K562 (cell line): Measurements from ENCODE around the gene R3HDM2. TPM values are rescaled to one million over a fixed set of nuclear protein-coding genes. Genes with fewer than 3 reads are reported as not detected.

Experiments
- ATAC-seq: fragments of 200-7000 bp; cut with Tn5 transposase; 3 replicates; pipeline ENCODE4 v1.9.1; 2020; ENCODE audit warnings: moderate library complexity
- Bru-seq: library from RNA; stranded (reverse); fragments of 400-500 nt; gene quantifications from one replicate; lab custom pipeline; 2021; lab: Mats Ljungman, UMichigan
- BruChase-seq, 2 experiments: library from RNA; stranded (reverse); fragments of 400-500 nt; gene quantifications; one replicate each; lab custom pipeline; 2021; lab: Mats Ljungman, UMichigan
- BruUV-seq: library from RNA; stranded (reverse); fragments of 400-500 nt; replicated peaks from 2 replicates; lab custom pipeline; 2021; lab: Mats Ljungman, UMichigan
- CTCF ChIA-PET: fragments of 300-600 bp; formaldehyde crosslinking; extraction: SDS; loops from one replicate; lab custom pipeline; 2021; ENCODE audit warnings: low intra/inter-chr PET ratio; lab: Yijun Ruan, JAX
- POLR2A ChIA-PET: fragments of 300-600, 350-650 bp; sonication (Branson Sonifier 250); formaldehyde crosslinking; extraction: SDS; loops from one replicate; lab custom pipeline; 2021; ENCODE audit warnings: antibody characterized with exemption, inconsistent platforms; lab: Yijun Ruan, JAX
- DNase-seq, 4 experiments: peaks; one replicate each; pipeline versions ENCODE4 v3.0.0 to v3.0.0-alpha.2; 2011 to 2018; ENCODE audit warnings: low spot score in 3 of 4, mixed read lengths in 3 of 4; ENCODE audit errors: extremely low read depth in 1 of 4
- FAIRE-seq: peaks from 2 replicates; lab custom pipeline; 2011; peaks lifted over from hg19 to GRCh38; lab: Jason Lieb, UNC
- H2AFZ ChIP-seq: 2 replicates; pipeline ENCODE4 v1.6.0; 2011; ENCODE audit warnings: low read depth, low read length, control low read depth, inconsistent platforms
- H3K27ac ChIP-seq: fragments of 200-600 bp; 3 replicates; pipeline ENCODE4 v1.8.0; 2011; ENCODE audit warnings: low read depth, mild to moderate bottlenecking, control low read depth, inconsistent platforms, low read length, moderate library complexity, mixed read lengths; ENCODE audit errors: extremely low read depth
- H3K27me3 ChIP-seq, 2 experiments: fragments of 300-600 bp in 1 of 2; 2 replicates in 1 of 2; 3 replicates in 1 of 2; pipeline versions ENCODE4 v1.6.0 to v1.8.0; 2011; ENCODE audit warnings: inconsistent platforms in 2 of 2, low read length in 2 of 2, mild to moderate bottlenecking in 1 of 2, mixed read lengths in 1 of 2, moderate library complexity in 1 of 2; ENCODE audit not compliant: control insufficient read depth in 2 of 2, insufficient read depth in 2 of 2
- H3K36me3 ChIP-seq: fragments of 300-600 bp; 3 replicates; pipeline ENCODE4 v1.8.0; 2011; ENCODE audit warnings: mild to moderate bottlenecking, low read length, inconsistent platforms; ENCODE audit not compliant: control insufficient read depth, insufficient read depth
- H3K4me1 ChIP-seq, 2 experiments: fragments of 200-600 bp in 1 of 2; replicated peaks in 1 of 2; 2 replicates in 1 of 2; 3 replicates in 1 of 2; pipeline versions ENCODE4 v1.5.1 to v1.8.0; 2011; ENCODE audit warnings: inconsistent platforms in 2 of 2, low read length in 2 of 2, mild to moderate bottlenecking in 1 of 2, mixed read lengths in 1 of 2, moderate library complexity in 1 of 2; ENCODE audit not compliant: control insufficient read depth in 2 of 2, insufficient read depth in 2 of 2
- H3K4me2 ChIP-seq: 2 replicates; pipeline ENCODE4 v1.6.1; 2011; ENCODE audit warnings: low read length, control low read depth, inconsistent platforms, mixed read lengths; ENCODE audit not compliant: insufficient read depth
- H3K4me3 ChIP-seq: fragments of 200-600 bp; sonication (generic), shearing (Covaris generic); 2 replicates; pipeline ENCODE4 v1.5.1; 2016; ENCODE audit warnings: control low read depth, inconsistent platforms
- H3K79me2 ChIP-seq: fragments of 200-600 bp; 3 replicates; pipeline ENCODE4 v1.8.0; 2011; ENCODE audit warnings: low read length, inconsistent platforms; ENCODE audit not compliant: control insufficient read depth, insufficient read depth
- H3K9ac ChIP-seq, 2 experiments: 2 replicates each; pipeline versions ENCODE4 v1.6.0 to v1.6.1; 2011; ENCODE audit warnings: low read depth in 2 of 2, low read length in 2 of 2, control low read depth in 1 of 2, inconsistent platforms in 1 of 2, mild to moderate bottlenecking in 1 of 2, mixed read lengths in 1 of 2; ENCODE audit not compliant: insufficient read depth in 1 of 2
- H3K9me1 ChIP-seq: one replicate; pipeline ENCODE4 v1.6.0; 2011; ENCODE audit warnings: inconsistent platforms, mild to moderate bottlenecking, low read length, moderate library complexity; ENCODE audit not compliant: control insufficient read depth, insufficient read depth
- H3K9me3 ChIP-seq: replicated peaks from 2 replicates; pipeline ENCODE4 v1.5.1; 2011; ENCODE audit warnings: low read depth, low read length, inconsistent platforms; ENCODE audit not compliant: control insufficient read depth, insufficient read depth
- H4K20me1 ChIP-seq: replicated peaks from 2 replicates; pipeline ENCODE4 v1.6.1; 2011; ENCODE audit warnings: low read length, inconsistent platforms, mixed read lengths; ENCODE audit not compliant: control insufficient read depth, insufficient read depth
- ARID2 ChIP-seq: fragments of 450-650 bp; IDR thresholded peaks from 2 replicates; pipeline ENCODE4 v1.6.1; 2017; ENCODE audit warnings: antibody characterized with exemption, mild to moderate bottlenecking
- DDX20 ChIP-seq: fragments of 450-650 bp; IDR thresholded peaks from 2 replicates; pipeline ENCODE4 v1.6.1; 2016; ENCODE audit warnings: missing genetic modification characterization, low read depth, mild to moderate bottlenecking, missing compliant biosample characterization, moderate library complexity
- FOXJ3 ChIP-seq: sonication (generic); formaldehyde crosslinking; IDR thresholded peaks from 2 replicates; pipeline ENCODE4 v1.4.0; 2020; ENCODE audit warnings: mild to moderate bottlenecking, missing genetic modification reagents
- PML ChIP-seq: IDR thresholded peaks from 2 replicates; pipeline ENCODE4 v1.6.1; 2012; ENCODE audit warnings: low read length, inconsistent platforms
- RBBP5 ChIP-seq: fragments of 200-600 bp; sonication (generic); IDR thresholded peaks from 2 replicates; pipeline ENCODE4 v1.6.1; 2012; ENCODE audit warnings: borderline replicate concordance, mild to moderate bottlenecking, low read length, control low read depth, inconsistent platforms; ENCODE audit not compliant: insufficient read depth, poor library complexity, severe bottlenecking
- RBM39 ChIP-seq: fragments of 200-400 bp; formaldehyde crosslinking; optimal IDR thresholded peaks from 2 replicates; pipeline ENCODE3; 2018; ENCODE audit warnings: low read depth, low read length
- SIRT6 ChIP-seq: IDR thresholded peaks from one replicate; pipeline ENCODE4 v1.6.1; 2012; ENCODE audit warnings: low read depth, mild to moderate bottlenecking, control low read depth, inconsistent platforms, low read length, moderate library complexity
- THAP7 ChIP-seq: fragments of 250-450 bp; sonication (Bioruptor Pico); IDR thresholded peaks from 2 replicates; pipeline ENCODE4 v1.5.0; 2021
- TSC22D4 ChIP-seq: fragments of 450-650 bp; IDR thresholded peaks from 2 replicates; pipeline ENCODE4 v1.6.1; 2016; ENCODE audit warnings: missing genetic modification characterization, missing biosample characterization, control low read depth
- ZBTB26 ChIP-seq: fragments of 450-650 bp; formaldehyde crosslinking; IDR thresholded peaks from 2 replicates; pipeline ENCODE4 v1.4.0; 2022; ENCODE audit warnings: missing genetic modification characterization
- ZC3H8 ChIP-seq: fragments of 450-650 bp; IDR thresholded peaks from 2 replicates; pipeline ENCODE4 v1.6.1; 2017
- ZNF140 ChIP-seq: fragments of 250-450 bp; sonication (Bioruptor Pico); IDR thresholded peaks from 2 replicates; pipeline ENCODE4 v1.8.0; 2021; ENCODE audit warnings: moderate library complexity, mild to moderate bottlenecking, inconsistent platforms
- ZNF232 ChIP-seq: sonication (generic); formaldehyde crosslinking; IDR thresholded peaks from 2 replicates; pipeline ENCODE4 v1.8.0; 2022; ENCODE audit warnings: mild to moderate bottlenecking, missing genetic modification reagents
- ZNF277 ChIP-seq: fragments of 250-450 bp; sonication (Bioruptor Pico); IDR thresholded peaks from 2 replicates; pipeline ENCODE4 v1.8.0; 2022; ENCODE audit warnings: inconsistent platforms, mild to moderate bottlenecking, moderate library complexity, borderline replicate concordance
- ZNF75A ChIP-seq: fragments of 450-650 bp; formaldehyde crosslinking; IDR thresholded peaks from 2 replicates; pipeline ENCODE4 v1.4.0; 2020; ENCODE audit warnings: mild to moderate bottlenecking
- WGBS: fragments of 100-300 bp; shearing (Covaris generic); methylation state at CpG from one replicate; pipeline ENCODE4 v1.1.6; 2016; ENCODE audit warnings: low coverage, mixed read lengths; ENCODE audit not compliant: insufficient coverage; ENCODE audit errors: missing lambda C conversion rate; 5-methylcytosine and 5-hydroxymethylcytosine counted together
- in situ Hi-C: fragments of 300-500 bp; cut with MboI; formaldehyde crosslinking; loops from 4 replicates; pipeline ENCODE4 v1.15.0; 2018; ENCODE audit warnings: inconsistent platforms, mixed read lengths
- intact Hi-C: fragments of 100-400 bp; cut with micrococcal nuclease; formaldehyde crosslinking; loops from 2 replicates; pipeline ENCODE4 v1.14.2; 2022
- long read RNA-seq, 3 experiments: library from polyadenylated mRNA in 2 of 3; library from RNA in 1 of 3; unstranded in 2 of 3; stranded (forward) in 1 of 3; transcript quantifications; one replicate each; pipeline ENCODE4 v2.0.0, GENCODE V29; 2019 to 2022
- polyA minus RNA-seq, 3 experiments: library from RNA; depleted of rRNA, polyadenylated mRNA; stranded (reverse); fragments of >200 nt; gene quantifications; 2 replicates each; pipeline ENCODE4 v1.2.3, GENCODE V29; 2011
- polyA plus RNA-seq, 8 experiments: library from polyadenylated mRNA; depleted of rRNA in 4 of 8; stranded (reverse) in 5 of 8; unstranded in 3 of 8; fragments of >200 nt; fragmentation: Nextera tagmentation in 2 of 8; fragmentation: Illumina TruSeq in 1 of 8; extraction: Ambion mirVana in 2 of 8; extraction: Trizol in 1 of 8; gene quantifications; 2 replicates each; pipeline versions ENCODE4 v1.2.1 to v1.2.3, GENCODE V29; 2011 to 2014; ENCODE audit warnings: inconsistent platforms in 1 of 8, missing spikeins in 1 of 8
- total RNA-seq, 7 experiments: library from RNA; depleted of rRNA in 6 of 7; stranded (reverse); fragments of >200 nt in 6 of 7; fragmentation: Illumina TruSeq in 2 of 7; extraction: Trizol in 2 of 7; gene quantifications; 2 replicates each; pipeline versions ENCODE4 v1.2.1 to v1.2.3, GENCODE V29; 2011 to 2021; ENCODE audit warnings: low replicate concordance in 1 of 7

The R3HDM2 gene
- total RNA-seq (2011; cell fraction: chromatin; rRNA removed; ENCODE audit: low replicate concordance) = 41.6 and 89.7 TPM in 2 replicates
- 12.8 and 16.2 TPM in 2 replicates for total RNA-seq (2011; cell fraction: nucleolus; rRNA removed)
- 23.0 and 33.7 TPM in 2 replicates for total RNA-seq (2011; cell fraction: nucleoplasm; rRNA removed)
- total RNA-seq (2014; rRNA removed) (5.0 and 6.7 TPM in 2 replicates), total RNA-seq (2014; rRNA removed; fragmentation: Illumina TruSeq; extraction: Trizol) (9.0 and 10.5 TPM in 2 replicates), total RNA-seq (2015; rRNA removed; fragmentation: Illumina TruSeq; extraction: Trizol) (6.4 and 9.2 TPM in 2 replicates), total RNA-seq (2021) (15.5 and 18.8 TPM in 2 replicates), polyA plus RNA-seq (2011; rRNA removed) (11.2 and 22.0 TPM in 2 replicates), polyA plus RNA-seq (2014; fragmentation: Illumina TruSeq; extraction: Trizol) (15.0 and 15.9 TPM in 2 replicates), polyA plus RNA-seq (2014; fragmentation: Nextera tagmentation; extraction: Ambion mirVana) (1 to 10 TPM; 3.3 to 3.7 TPM), polyA plus RNA-seq (2014; rRNA removed) (10.6 and 11.0 TPM in 2 replicates), polyA minus RNA-seq (2011; rRNA and poly(A)+ RNA removed) (12.6 and 16.4 TPM in 2 replicates), Bru-seq, nascent RNA (percentile 71 among the genes with signal in this experiment), BruChase-seq, experiment 1, labeled RNA remaining after a 2-hour chase (percentile 71 among the genes with signal in this experiment), BruChase-seq, experiment 2, labeled RNA remaining after a 6-hour chase (percentile 65 among the genes with signal in this experiment)
- polyA plus RNA-seq (2011; cell fraction: cytosol; rRNA removed) = 14.6 and 17.9 TPM in 2 replicates
- 36.7 and 46.9 TPM in 2 replicates for polyA plus RNA-seq (2011; cell fraction: nucleus; rRNA removed)
- 11.4 and 26.6 TPM in 2 replicates for polyA plus RNA-seq (2012)
- 10.8 and 24.8 TPM in 2 replicates for polyA minus RNA-seq (2011; cell fraction: cytosol; rRNA and poly(A)+ RNA removed)
- polyA minus RNA-seq (2011; cell fraction: nucleus; rRNA and poly(A)+ RNA removed) = 9.3 and 13.4 TPM in 2 replicates
- long read RNA-seq, experiment 1, full-length matches to known transcripts = 1 of 22 reads
- long read RNA-seq, experiment 1, partial matches to known transcripts = 13 of 22 reads
- long read RNA-seq, experiment 1, other reads (novel, unspliced or antisense) = 8 of 22 reads
- long read RNA-seq, experiment 2, partial matches to known transcripts = 3 of 13 reads
- long read RNA-seq, experiment 2, other reads (novel, unspliced or antisense) = 10 of 13 reads
- long read RNA-seq, experiment 3, partial matches to known transcripts = 0 of 3 reads
- long read RNA-seq, experiment 3, other reads (novel, unspliced or antisense) = 3 of 3 reads

GRCh38 chr12:57430931-57431566 is at the start of gene R3HDM2:
TSS of gene R3HDM2 (minus strand) at chr12:57431043. CDS start at chr12:57310428, 120,615 bp downstream.
- Histone ChIP-seq H3K9me1 (no peaks in the 10 kb centered on the region), H3K9ac (peak within 1 kb of the TSS; percentile 93 to 94), H4K20me1 (no peaks in the 10 kb centered on the region), H3K27me3 (no peaks in the 10 kb centered on the region), H3K36me3 (no peaks in the 10 kb centered on the region), H3K4me2 (peak within 1 kb of the TSS; percentile 94), H3K4me3 (peak within 1 kb of the TSS; percentile 59), H2AFZ (peak within 1 kb of the TSS; percentile 91), H3K27ac (peak within 1 kb of the TSS; percentile 98), H3K9me3 (no peaks in the 10 kb centered on the region), H3K79me2 (peaks cover 30% of the 10 kb centered on the region), H3K4me1 (peaks cover 17 to 18% of the 10 kb centered on the region in 2 experiments; a peak in 4 of 5 replicates)
- peak; percentile 94 for ATAC-seq
- peak; percentile 69 for FAIRE-seq
- ChIA-PET POLR2A (no interaction called here), CTCF (interaction anchor here (0.6 kb wide), 1 partner anchor 79 kb away, joined by 7 read pairs; no protein-coding TSS in a partner anchor)
- intact Hi-C loops = loop anchor here (2.0 kb wide), 1 partner anchor 24 kb away; the partner anchor contains the start of gene INHBE
- DNase-seq = peak in 2 of 4 experiments; percentile 96 to 98
- 1% methylated on average over 37 of the region's 41 CpGs for WGBS
- TSS peak; percentile 91 for BruUV-seq
- in situ Hi-C loops = no loop called here
- no peak for TF ChIP-seq ZBTB26 (CRISPR knock-in tag)
- no peak for TF ChIP-seq DDX20 (tag)
- TF ChIP-seq ARID2 = no peak
- no peak for TF ChIP-seq ZNF277 (CRISPR knock-in tag)
- TF ChIP-seq TSC22D4 (tag) = no peak
- peak; percentile 44 for TF ChIP-seq RBBP5
- peak; percentile 96 for TF ChIP-seq ZNF232 (CRISPR knock-in tag)
- TF ChIP-seq ZNF75A = no peak
- TF ChIP-seq ZC3H8 = no peak
- no peak for TF ChIP-seq SIRT6
- TF ChIP-seq FOXJ3 (CRISPR knock-in tag) = no peak
- no peak for TF ChIP-seq THAP7
- peak; percentile 85 for TF ChIP-seq PML
- no peak for TF ChIP-seq ZNF140 (CRISPR knock-in tag)
- no peak for TF ChIP-seq RBM39
